H9 (cell line): ENCODE measurements around the gene PLCH2. TPM values are rescaled to one million over a fixed set of nuclear protein-coding genes. Genes with fewer than 3 reads are reported as not detected.

Source experiments
- DNase-seq: peaks from one replicate; pipeline ENCODE4 v3.0.0-alpha.2; 2017
- H2AFZ ChIP-seq: one replicate; pipeline ENCODE4 v1.6.1; 2013; ENCODE audit warnings: mild to moderate bottlenecking, low read length, control low read depth, moderate library complexity
- H2AK5ac ChIP-seq: 2 replicates; pipeline ENCODE4 v1.6.1; 2013; ENCODE audit warnings: low read length, control low read depth, mixed read lengths; ENCODE audit not compliant: insufficient read length
- H2BK120ac ChIP-seq: one replicate; pipeline ENCODE4 v1.6.1; 2013; ENCODE audit warnings: low read depth, mild to moderate bottlenecking, low read length, control low read depth, inconsistent platforms; ENCODE audit not compliant: poor library complexity, severe bottlenecking
- H2BK12ac ChIP-seq: 2 replicates; pipeline ENCODE4 v1.6.1; 2013; ENCODE audit warnings: low read length, control low read depth, mixed read lengths, low read depth; ENCODE audit not compliant: insufficient read length
- H2BK15ac ChIP-seq: 2 replicates; pipeline ENCODE4 v1.6.1; 2013; ENCODE audit warnings: low read depth, low read length, control low read depth
- H2BK20ac ChIP-seq: one replicate; pipeline ENCODE4 v1.6.1; 2013; ENCODE audit warnings: low read depth, mild to moderate bottlenecking, low read length, control low read depth, inconsistent platforms; ENCODE audit not compliant: poor library complexity, severe bottlenecking
- H2BK5ac ChIP-seq: 2 replicates; pipeline ENCODE4 v1.6.1; 2013; ENCODE audit warnings: low read length, control low read depth, mixed read lengths; ENCODE audit not compliant: insufficient read length
- H3K14ac ChIP-seq: 2 replicates; pipeline ENCODE4 v1.6.1; 2013; ENCODE audit warnings: low read length, control low read depth; ENCODE audit not compliant: insufficient read depth
- H3K18ac ChIP-seq: 2 replicates; pipeline ENCODE4 v1.6.1; 2013; ENCODE audit warnings: low read depth, mild to moderate bottlenecking, mixed read lengths, low read length, control low read depth; ENCODE audit not compliant: insufficient read length
- H3K23ac ChIP-seq: 2 replicates; pipeline ENCODE4 v1.6.1; 2013; ENCODE audit warnings: low read length, control low read depth, mixed read lengths, low read depth; ENCODE audit not compliant: insufficient read length
- H3K23me2 ChIP-seq: 2 replicates; pipeline ENCODE4 v1.6.1; 2013; ENCODE audit warnings: low read depth, mild to moderate bottlenecking, mixed read lengths, low read length, control low read depth; ENCODE audit not compliant: insufficient read length, poor library complexity, severe bottlenecking
- H3K27ac ChIP-seq: 2 replicates; pipeline ENCODE4 v1.5.1; 2013; ENCODE audit warnings: low read length, control low read depth, mixed read lengths, low read depth; ENCODE audit not compliant: insufficient read length
- H3K27me3 ChIP-seq: 2 replicates; pipeline ENCODE4 v1.6.1; 2013; ENCODE audit warnings: low read length, control low read depth, inconsistent platforms; ENCODE audit not compliant: insufficient read depth
- H3K4ac ChIP-seq: 2 replicates; pipeline ENCODE4 v1.6.1; 2013; ENCODE audit warnings: low read depth, mild to moderate bottlenecking, control low read depth, inconsistent platforms, low read length, moderate library complexity
- H3K4me1 ChIP-seq: 2 replicates; pipeline ENCODE4 v1.6.1; 2013; ENCODE audit warnings: low read length, control low read depth, inconsistent platforms; ENCODE audit not compliant: insufficient read depth
- H3K4me2 ChIP-seq: 2 replicates; pipeline ENCODE4 v1.6.1; 2013; ENCODE audit warnings: low read length, control low read depth, mixed read lengths; ENCODE audit not compliant: insufficient read length, insufficient read depth
- H3K56ac ChIP-seq: 2 replicates; pipeline ENCODE4 v1.6.1; 2013; ENCODE audit warnings: low read depth, mild to moderate bottlenecking, mixed read lengths, low read length, control low read depth; ENCODE audit not compliant: insufficient read length
- H3K79me1 ChIP-seq: 2 replicates; pipeline ENCODE4 v1.6.1; 2013; ENCODE audit warnings: low read depth, mild to moderate bottlenecking, moderate library complexity, low read length, control low read depth, inconsistent platforms; ENCODE audit not compliant: insufficient read depth, poor library complexity, severe bottlenecking
- H3K79me2 ChIP-seq: 2 replicates; pipeline ENCODE4 v1.6.1; 2013; ENCODE audit warnings: low read length, control low read depth, inconsistent platforms; ENCODE audit not compliant: insufficient read depth
- H3K9ac ChIP-seq: 2 replicates; pipeline ENCODE4 v1.6.1; 2013; ENCODE audit warnings: low read length, control low read depth, mixed read lengths; ENCODE audit not compliant: insufficient read length; ENCODE audit errors: extremely low read depth
- H3K9me3 ChIP-seq: one replicate; pipeline ENCODE4 v1.6.1; 2013; ENCODE audit warnings: low read depth, low read length, inconsistent platforms; ENCODE audit not compliant: control insufficient read depth
- H3T11ph ChIP-seq: one replicate; pipeline ENCODE4 v1.6.1; 2013; ENCODE audit warnings: mild to moderate bottlenecking, low read length, control low read depth, inconsistent platforms
- H4K20me1 ChIP-seq: one replicate; pipeline ENCODE4 v1.6.1; 2013; ENCODE audit not compliant: control insufficient read depth, insufficient read length, insufficient read depth
- H4K5ac ChIP-seq: 2 replicates; pipeline ENCODE4 v1.6.1; 2013; ENCODE audit warnings: low read depth, mild to moderate bottlenecking, mixed read lengths, low read length, control low read depth; ENCODE audit not compliant: insufficient read length
- H4K8ac ChIP-seq: replicated peaks from 2 replicates; pipeline ENCODE4 v1.6.1; 2013; ENCODE audit warnings: low read length, control low read depth, mixed read lengths, low read depth; ENCODE audit not compliant: insufficient read length
- H4K91ac ChIP-seq: 2 replicates; pipeline ENCODE4 v1.6.1; 2013; ENCODE audit warnings: low read depth, mild to moderate bottlenecking, moderate library complexity, mixed read lengths, low read length, control low read depth; ENCODE audit not compliant: insufficient read length
- H3K27ac Mint-ChIP-seq, 3 experiments: 2 replicates in 2 of 3; 3 replicates in 1 of 3; pipeline ENCODE4 v1.8.0; 2020 to 2021; ENCODE audit warnings: mixed read lengths in 3 of 3, mild to moderate bottlenecking in 1 of 3, moderate library complexity in 1 of 3
- H3K27me3 Mint-ChIP-seq: 2 replicates; pipeline ENCODE4 v1.8.0; 2021; ENCODE audit warnings: low read depth, mild to moderate bottlenecking, moderate library complexity, mixed read lengths
- H3K36me3 Mint-ChIP-seq, 3 experiments: 2 replicates in 2 of 3; 3 replicates in 1 of 3; pipeline ENCODE4 v1.8.0; 2020 to 2021; ENCODE audit warnings: low read depth in 3 of 3, mixed read lengths in 3 of 3; ENCODE audit not compliant: insufficient read depth in 1 of 3
- H3K4me1 Mint-ChIP-seq, 2 experiments: 2 replicates each; pipeline ENCODE4 v1.8.0; 2020; ENCODE audit warnings: mixed read lengths in 2 of 2
- H3K4me3 Mint-ChIP-seq, 2 experiments: 2 replicates in 1 of 2; 3 replicates in 1 of 2; pipeline ENCODE4 v1.8.0; 2020 to 2021; ENCODE audit warnings: mild to moderate bottlenecking in 2 of 2, mixed read lengths in 2 of 2, moderate library complexity in 1 of 2
- H3K9me3 Mint-ChIP-seq, 2 experiments: 2 replicates in 1 of 2; 3 replicates in 1 of 2; pipeline ENCODE4 v1.8.0; 2020; ENCODE audit warnings: mild to moderate bottlenecking in 2 of 2, mixed read lengths in 2 of 2, moderate library complexity in 1 of 2
- WGBS: extraction: QIAGEN DNeasy Blood & Tissue Kit; methylation state at CpG from one replicate; pipeline ENCODE4 v1.1.7; 2013; ENCODE audit warnings: missing lambda C conversion rate, low lambda C conversion rate, mixed read lengths; ENCODE audit not compliant: insufficient read length; ENCODE audit errors: extremely low coverage; 5-methylcytosine and 5-hydroxymethylcytosine counted together
- total RNA-seq: library from RNA; stranded (reverse); gene quantifications from 2 replicates; pipeline ENCODE4 v1.2.1, GENCODE V29; 2021
- TF ChIP-seq, protein P1 (sequence below): fragments of 200-600 bp; sonication (generic); conservative IDR thresholded peaks from 3 replicates; pipeline ENCODE4 v1.8.0; 2021; ENCODE audit warnings: antibody characterized with exemption, mild to moderate bottlenecking

The PLCH2 gene
- total RNA-seq, 1 experiment from 2014 or later = 0.09 TPM

DNA sequence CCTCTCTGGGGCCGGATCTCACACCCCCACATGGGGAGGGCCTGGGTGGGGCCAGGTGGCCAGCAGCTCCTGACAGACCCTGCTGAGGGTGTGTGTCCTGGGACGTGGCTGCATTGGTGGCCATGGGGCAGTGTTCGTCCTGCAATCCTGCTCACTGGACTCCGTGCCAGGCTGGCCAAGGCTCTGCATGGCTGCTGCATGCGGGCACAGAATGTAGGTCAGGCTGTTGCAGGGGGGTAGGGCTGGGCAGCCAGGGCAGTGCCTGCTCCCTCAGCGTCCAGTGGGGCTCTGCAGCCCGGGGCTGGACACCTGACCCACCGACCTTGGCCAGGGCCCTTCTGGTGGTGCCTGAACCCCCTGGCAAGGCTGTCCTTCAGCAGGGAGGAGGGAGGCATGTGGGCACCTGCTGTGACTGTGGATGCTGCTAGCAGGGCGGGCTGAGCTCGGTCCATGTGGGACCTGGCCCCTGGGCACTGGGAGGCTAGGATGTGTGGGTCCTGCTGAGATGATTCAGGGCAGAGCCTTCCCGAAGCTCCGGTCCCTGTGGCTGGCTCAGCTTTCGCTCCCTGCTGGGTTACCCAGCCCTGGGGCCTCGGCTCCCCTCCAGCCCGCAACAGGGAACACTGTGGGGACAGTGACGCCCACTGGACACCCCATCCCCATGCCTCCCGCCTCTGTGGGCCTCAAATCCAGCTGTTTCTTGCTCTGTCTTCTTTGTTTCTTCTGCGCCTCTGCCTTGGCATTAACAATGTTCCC is 14.9 kb upstream of the PLCH2 start:
- Histone ChIP-seq H2BK20ac (no peak overlapping the region), H3K4me2 (no peak overlapping the region), H3K56ac (no peak overlapping the region), H3K79me2 (no peaks in the 10 kb centered on the region), H3K27me3 (no peaks in the 10 kb centered on the region), H3K4ac (no peak overlapping the region), H2BK15ac (no peak overlapping the region), H2AFZ (no peak overlapping the region), H3K79me1 (no peaks in the 10 kb centered on the region), H2BK12ac (no peak overlapping the region), H4K8ac (no peak overlapping the region), H2BK5ac (no peak overlapping the region), H3K23ac (no peak overlapping the region), H4K20me1 (no peaks in the 10 kb centered on the region), H3K27ac (no peak overlapping the region), H3K4me1 (no peaks in the 10 kb centered on the region), H4K91ac (no peak overlapping the region), H3K14ac (no peak overlapping the region; the same call in 1 of the 2 replicates), H3K23me2 (peaks cover 3% of the 10 kb centered on the region), H2AK5ac (no peak overlapping the region), H3T11ph (no peak overlapping the region), H3K18ac (no peak overlapping the region), H4K5ac (no peak overlapping the region), H3K9me3 (no peaks in the 10 kb centered on the region), H2BK120ac (no peak overlapping the region), H3K9ac (no peak overlapping the region)
- no peaks in the 10 kb centered on the region for H3K9me3 Mint-ChIP-seq
- WGBS = no CpG with 5 or more reads among the region's 18 CpGs
- peaks cover 17% of the 10 kb centered on the region for H3K27me3 Mint-ChIP-seq
- H3K4me3 Mint-ChIP-seq = no peak overlapping the region
- H3K27ac Mint-ChIP-seq = no peak overlapping the region
- no peaks in the 10 kb centered on the region for H3K4me1 Mint-ChIP-seq
- no peaks in the 10 kb centered on the region for H3K36me3 Mint-ChIP-seq
- TF ChIP-seq, protein P1, sequence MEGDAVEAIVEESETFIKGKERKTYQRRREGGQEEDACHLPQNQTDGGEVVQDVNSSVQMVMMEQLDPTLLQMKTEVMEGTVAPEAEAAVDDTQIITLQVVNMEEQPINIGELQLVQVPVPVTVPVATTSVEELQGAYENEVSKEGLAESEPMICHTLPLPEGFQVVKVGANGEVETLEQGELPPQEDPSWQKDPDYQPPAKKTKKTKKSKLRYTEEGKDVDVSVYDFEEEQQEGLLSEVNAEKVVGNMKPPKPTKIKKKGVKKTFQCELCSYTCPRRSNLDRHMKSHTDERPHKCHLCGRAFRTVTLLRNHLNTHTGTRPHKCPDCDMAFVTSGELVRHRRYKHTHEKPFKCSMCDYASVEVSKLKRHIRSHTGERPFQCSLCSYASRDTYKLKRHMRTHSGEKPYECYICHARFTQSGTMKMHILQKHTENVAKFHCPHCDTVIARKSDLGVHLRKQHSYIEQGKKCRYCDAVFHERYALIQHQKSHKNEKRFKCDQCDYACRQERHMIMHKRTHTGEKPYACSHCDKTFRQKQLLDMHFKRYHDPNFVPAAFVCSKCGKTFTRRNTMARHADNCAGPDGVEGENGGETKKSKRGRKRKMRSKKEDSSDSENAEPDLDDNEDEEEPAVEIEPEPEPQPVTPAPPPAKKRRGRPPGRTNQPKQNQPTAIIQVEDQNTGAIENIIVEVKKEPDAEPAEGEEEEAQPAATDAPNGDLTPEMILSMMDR = no peak
- no peak for DNase-seq
